A549 (cell line): ENCODE data around the gene INSL3.

Experiments
- BHLHE40 ChIP-seq: IDR thresholded peaks from 2 replicates; pipeline ENCODE4 v1.6.1; 2012; ENCODE audit warnings: low read depth, low read length, inconsistent platforms
- CBX2 ChIP-seq: fragments of 200-600 bp; sonication (generic); IDR thresholded peaks from 2 replicates; pipeline ENCODE4 v1.6.1; 2016; ENCODE audit warnings: low read depth, mild to moderate bottlenecking, borderline replicate concordance
- CTCF ChIP-seq: fragments of >200 bp; sonication (Bioruptor Twin); formaldehyde crosslinking; IDR thresholded peaks from 3 replicates; pipeline ENCODE4 v1.5.1; 2016
- E2F6 ChIP-seq: IDR thresholded peaks from 2 replicates; pipeline ENCODE4 v1.6.1; 2012; ENCODE audit warnings: low read depth, borderline replicate concordance
- JUN ChIP-seq, 2 experiments: fragments of >200 bp; sonication (Bioruptor Twin); formaldehyde crosslinking; IDR thresholded peaks; 2 replicates in 1 of 2; 3 replicates in 1 of 2; pipeline ENCODE4 v1.6.1; 2016 to 2017
- MAX ChIP-seq: IDR thresholded peaks from 2 replicates; pipeline ENCODE4 v1.6.1; 2012
- POLR2A ChIP-seq: IDR thresholded peaks from 2 replicates; pipeline ENCODE4 v1.6.1; 2012; ENCODE audit warnings: mild to moderate bottlenecking, low read length
- POLR2AphosphoS2 ChIP-seq: conservative IDR thresholded peaks from 2 replicates; pipeline ENCODE4 v1.6.1; 2012; ENCODE audit warnings: low read length, improper control_type of control experiment, inconsistent platforms
- RAD21 ChIP-seq, 2 experiments: fragments of >200 bp in 1 of 2; sonication (Bioruptor Twin) in 1 of 2; formaldehyde crosslinking in 1 of 2; IDR thresholded peaks in 1 of 2; conservative IDR thresholded peaks in 1 of 2; 2 replicates in 1 of 2; 3 replicates in 1 of 2; pipeline ENCODE4 v1.6.1; 2012 to 2018; ENCODE audit warnings: inconsistent platforms in 1 of 2
- RCOR1 ChIP-seq: fragments of 150-350 bp; IDR thresholded peaks from 2 replicates; pipeline ENCODE4 v1.6.1; 2014; ENCODE audit warnings: antibody characterized with exemption, low read length, low read depth
- RFX5 ChIP-seq: fragments of 450-650 bp; IDR thresholded peaks from 2 replicates; pipeline ENCODE4 v1.7.1; 2014; ENCODE audit warnings: antibody characterized with exemption, mild to moderate bottlenecking, moderate library complexity
- TP53 ChIP-seq: fragments of 250-450 bp; sonication (Bioruptor Pico); IDR thresholded peaks from 2 replicates; pipeline ENCODE4 v1.5.0; 2021; ENCODE audit warnings: mild to moderate bottlenecking, moderate library complexity
- USF2 ChIP-seq: fragments of 450-650 bp; IDR thresholded peaks from 2 replicates; pipeline ENCODE4 v1.6.1; 2014; ENCODE audit warnings: antibody characterized with exemption
- ZFP36 ChIP-seq: fragments of 450-650 bp; IDR thresholded peaks from 2 replicates; pipeline ENCODE4 v1.6.1; 2014; ENCODE audit warnings: borderline replicate concordance; ENCODE audit not compliant: partially characterized antibody

GRCh38 chr19:17821190-17821589 lies at the start of gene INSL3:
- TF ChIP-seq ZFP36 (no peak), POLR2AphosphoS2 (no peak), CTCF (no peak), USF2 (no peak), RFX5 (no peak), POLR2A (no peak), TP53 (CRISPR knock-in tag) (no peak), MAX (no peak), JUN (IDR thresholded peaks at IDR 0.05) (no peak), CBX2 (no peak), RCOR1 (no peak), BHLHE40 (no peak), E2F6 (no peak), RAD21 (conservative IDR thresholded peaks at IDR 0.05 in 1 of 2, IDR thresholded peaks at IDR 0.05 in 1 of 2) (no peak)
